Skeletal muscle satellite cell (primary cell): Measurements from ENCODE around the gene TBRG1.

Source experiments
- H3K27me3 ChIP-seq: 2 replicates; pipeline ENCODE4 v1.7.0; 2013; ENCODE audit warnings: low read length; ENCODE audit not compliant: control insufficient read depth, insufficient read depth
- H3K36me3 ChIP-seq: 2 replicates; pipeline ENCODE4 v1.7.0; 2013; ENCODE audit warnings: mild to moderate bottlenecking, control low read depth, low read length; ENCODE audit not compliant: insufficient read depth
- H3K4me1 ChIP-seq: 2 replicates; pipeline ENCODE4 v1.7.0; 2013; ENCODE audit warnings: low read length; ENCODE audit not compliant: control insufficient read depth, insufficient read depth
- H3K4me2 ChIP-seq: 2 replicates; pipeline ENCODE4 v1.7.0; 2013; ENCODE audit warnings: mild to moderate bottlenecking, low read length
- H3K4me3 ChIP-seq: 2 replicates; pipeline ENCODE4 v1.7.0; 2013; ENCODE audit warnings: low read length
- H3K9ac ChIP-seq: 2 replicates; pipeline ENCODE4 v1.7.0; 2013; ENCODE audit warnings: mild to moderate bottlenecking, low read depth, low read length, moderate library complexity
- H3K9me3 ChIP-seq: replicated peaks from 2 replicates; pipeline ENCODE4 v1.7.0; 2013; ENCODE audit warnings: mild to moderate bottlenecking, control low read depth, low read length

Gene TBRG1

GRCh38 chr11:124643605-124644425 lies 21.2 kb downstream of the TBRG1 start:
- Histone ChIP-seq H3K4me3 (peak overlapping the region; percentile 11), H3K9ac (peak overlapping the region; percentile 40), H3K4me2 (peak overlapping the region; percentile 64), H3K4me1 (peaks cover 19% of the 10 kb centered on the region), H3K27me3 (no peaks in the 10 kb centered on the region), H3K36me3 (no peaks in the 10 kb centered on the region), H3K9me3 (no peaks in the 10 kb centered on the region)

GRCh38 chr11:124644426-124645280 lies 22.0 kb downstream of the TBRG1 start:
- Histone ChIP-seq H3K9ac (peak overlapping the region; percentile 40), H3K4me3 (no peak overlapping the region)

GRCh38 chr11:124646148-124646547 lies 23.5 kb downstream of the TBRG1 start:
- no peaks in the 10 kb centered on the region for H3K9me3 ChIP-seq
- no peak overlapping the region for H3K4me3 ChIP-seq
- H3K36me3 ChIP-seq: no peaks in the 10 kb centered on the region
- H3K9ac ChIP-seq: no peak overlapping the region
- peaks cover 19% of the 10 kb centered on the region for H3K4me1 ChIP-seq
- no peaks in the 10 kb centered on the region for H3K27me3 ChIP-seq
- no peak overlapping the region for H3K4me2 ChIP-seq

More at GRCh38 chr11:124644426-124645280, 22.0 kb downstream of the TBRG1 start:
- Histone ChIP-seq H3K4me2 (peak overlapping the region; percentile 64), H3K36me3 (no peaks in the 10 kb centered on the region), H3K9me3 (no peaks in the 10 kb centered on the region), H3K27me3 (no peaks in the 10 kb centered on the region), H3K4me1 (peaks cover 19% of the 10 kb centered on the region)

GRCh38 chr11:124648610-124649009 lies 25.9 kb downstream of the TBRG1 start:
- no peaks in the 10 kb centered on the region for H3K9me3 ChIP-seq
- H3K27me3 ChIP-seq: no peaks in the 10 kb centered on the region
- H3K4me2 ChIP-seq: no peak overlapping the region
- H3K4me1 ChIP-seq: peaks cover 10% of the 10 kb centered on the region
- no peak overlapping the region for H3K9ac ChIP-seq
- peaks cover 3% of the 10 kb centered on the region for H3K36me3 ChIP-seq
- no peak overlapping the region for H3K4me3 ChIP-seq

- Histone ChIP-seq H3K4me2 (no peak overlapping the region), H3K36me3 (peaks cover 4% of the 10 kb centered on the region), H3K4me1 (no peaks in the 10 kb centered on the region), H3K9me3 (no peaks in the 10 kb centered on the region), H3K9ac (no peak overlapping the region), H3K4me3 (no peak overlapping the region), H3K27me3 (no peaks in the 10 kb centered on the region)
Observed at GRCh38 chr11:124656774-124657630, 34.3 kb downstream of the TBRG1 start.

GRCh38 chr11:124657904-124658303 lies 35.2 kb downstream of the TBRG1 start:
- H3K27me3 ChIP-seq: no peaks in the 10 kb centered on the region

GRCh38 chr11:124658501-124658900 lies 35.8 kb downstream of the TBRG1 start:
- no peaks in the 10 kb centered on the region for H3K4me1 ChIP-seq
- H3K27me3 ChIP-seq: no peaks in the 10 kb centered on the region
- no peak overlapping the region for H3K4me3 ChIP-seq
- no peak overlapping the region for H3K9ac ChIP-seq
- H3K36me3 ChIP-seq: peaks cover 3% of the 10 kb centered on the region
- no peaks in the 10 kb centered on the region for H3K9me3 ChIP-seq
- no peak overlapping the region for H3K4me2 ChIP-seq

More at GRCh38 chr11:124657904-124658303, 35.2 kb downstream of the TBRG1 start:
- peaks cover 3% of the 10 kb centered on the region for H3K36me3 ChIP-seq
- no peaks in the 10 kb centered on the region for H3K9me3 ChIP-seq
- H3K4me1 ChIP-seq: no peaks in the 10 kb centered on the region
- H3K4me3 ChIP-seq: no peak overlapping the region
- no peak overlapping the region for H3K9ac ChIP-seq
- H3K4me2 ChIP-seq: no peak overlapping the region

GRCh38 chr11:124658986-124659385 lies 36.3 kb downstream of the TBRG1 start:
- Histone ChIP-seq H3K36me3 (peaks cover 3% of the 10 kb centered on the region), H3K27me3 (no peaks in the 10 kb centered on the region), H3K4me1 (no peaks in the 10 kb centered on the region), H3K9me3 (no peaks in the 10 kb centered on the region), H3K9ac (no peak overlapping the region), H3K4me2 (no peak overlapping the region), H3K4me3 (no peak overlapping the region)

- H3K4me3 ChIP-seq: no peak overlapping the region
- H3K9ac ChIP-seq: no peak overlapping the region
- peaks cover 3% of the 10 kb centered on the region for H3K36me3 ChIP-seq
- H3K4me2 ChIP-seq: no peak overlapping the region
- H3K4me1 ChIP-seq: no peaks in the 10 kb centered on the region
- H3K9me3 ChIP-seq: no peaks in the 10 kb centered on the region
- no peaks in the 10 kb centered on the region for H3K27me3 ChIP-seq
Observed at GRCh38 chr11:124661553-124661952, 38.9 kb downstream of the TBRG1 start.

GRCh38 chr11:124662106-124662505 lies 39.4 kb downstream of the TBRG1 start:
- Histone ChIP-seq H3K9me3 (no peaks in the 10 kb centered on the region), H3K36me3 (peaks cover 3% of the 10 kb centered on the region), H3K4me3 (no peak overlapping the region), H3K4me1 (no peaks in the 10 kb centered on the region), H3K9ac (no peak overlapping the region), H3K27me3 (no peaks in the 10 kb centered on the region), H3K4me2 (no peak overlapping the region)

GRCh38 chr11:124663861-124664260 lies 41.2 kb downstream of the TBRG1 start:
- Histone ChIP-seq H3K36me3 (peaks cover 3% of the 10 kb centered on the region), H3K27me3 (no peaks in the 10 kb centered on the region), H3K4me3 (no peak overlapping the region), H3K9ac (no peak overlapping the region), H3K9me3 (no peaks in the 10 kb centered on the region), H3K4me1 (no peaks in the 10 kb centered on the region), H3K4me2 (no peak overlapping the region)
